Measurements from ENCODE around the gene PNRC1.
"Not testable (repeated sequence)": the region's sequence is repeated elsewhere in the genome, so short reads cannot be mapped to it uniquely, and the experiment has no call there.

The PNRC1 gene

DNA sequence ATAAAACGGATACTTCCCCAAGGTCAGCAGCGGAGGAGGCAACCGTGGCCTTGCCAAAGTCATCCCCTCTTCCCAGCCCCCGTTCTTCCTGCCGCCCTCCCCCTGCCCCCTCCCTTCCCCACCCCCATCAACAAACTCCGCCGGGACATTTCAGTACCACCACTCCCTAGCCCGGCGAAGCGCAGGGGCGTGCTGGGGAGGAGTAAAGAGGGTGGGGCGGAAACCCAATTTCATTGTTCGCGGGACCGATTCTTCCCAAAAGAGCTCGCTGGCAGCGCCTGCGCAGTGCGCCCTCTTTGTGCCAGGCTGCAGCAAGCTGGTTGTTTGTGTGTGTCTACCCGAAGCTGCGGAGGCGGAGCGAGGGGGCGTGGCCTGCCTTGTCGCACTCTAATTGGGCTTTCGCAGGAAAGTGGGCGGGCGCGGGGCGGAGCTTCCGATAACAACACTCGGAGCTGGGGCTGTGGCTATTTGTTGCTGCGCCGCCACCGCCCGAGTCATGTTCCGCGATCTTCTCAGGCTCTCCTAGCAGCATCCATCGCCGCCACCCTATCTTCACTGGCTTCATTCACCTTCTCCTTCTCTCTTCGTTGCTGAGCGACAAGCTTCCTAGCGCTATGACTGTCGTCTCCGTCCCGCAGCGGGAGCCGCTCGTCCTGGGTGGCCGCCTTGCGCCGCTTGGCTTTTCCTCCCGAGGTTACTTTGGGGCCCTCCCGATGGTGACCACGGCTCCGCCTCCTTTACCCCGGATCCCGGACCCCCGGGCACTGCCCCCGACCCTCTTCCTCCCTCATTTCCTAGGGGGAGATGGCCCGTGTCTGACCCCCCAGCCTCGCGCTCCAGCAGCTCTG is at the start of gene PNRC1:
Gene PNRC1, plus strand, starts transcription at position 471 of the 848 bp plus-strand sequence. Its CDS starts 144 bp downstream, at position 615.
- DNase-seq (ENCODE audit: low read depth) = peak; percentile 98

DNA sequence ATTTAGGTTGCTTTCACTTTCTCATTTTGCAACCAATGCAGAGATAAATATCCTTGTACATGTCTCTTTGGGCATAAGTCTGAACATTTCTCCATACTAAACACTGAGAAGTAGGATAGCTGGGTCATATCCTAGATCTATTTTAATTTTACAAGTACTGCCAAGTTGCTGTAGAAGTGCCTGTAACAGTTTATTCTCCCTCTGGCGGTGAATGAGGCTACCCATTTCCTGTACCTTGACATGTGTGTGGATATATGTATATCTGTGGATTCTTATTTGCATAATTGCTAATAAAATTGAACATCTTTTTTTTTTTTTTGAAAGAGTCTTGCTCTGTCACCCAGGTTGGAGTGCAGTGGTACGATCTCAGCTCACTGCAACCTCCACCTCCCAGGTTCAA is 48.0 kb upstream of the PNRC1 start:
- no peak for DNase-seq (ENCODE audit: low read depth)

DNA sequence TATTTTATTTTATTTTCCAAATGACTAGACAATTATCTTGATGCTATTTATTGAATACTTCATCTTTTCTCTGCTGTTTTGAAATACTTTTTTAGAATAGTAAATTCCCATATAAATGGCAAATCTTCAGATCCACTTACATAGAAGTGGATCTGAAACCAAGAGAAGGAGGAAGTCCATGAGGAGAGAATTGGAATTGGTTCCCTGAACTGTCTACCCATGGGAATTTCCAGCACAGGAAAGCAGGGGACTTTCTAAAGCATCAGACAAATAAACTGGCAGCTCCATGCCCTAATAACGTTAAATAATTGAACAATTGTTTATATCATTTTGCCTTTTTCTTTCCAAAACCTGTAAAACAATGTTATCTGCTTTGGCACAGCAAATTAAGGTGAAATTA is 47.1 kb upstream of the PNRC1 start:
- DNase-seq (ENCODE audit: low read depth) = no peak

GRCh38 chr6:89034116-89034515 is 46.4 kb upstream of the PNRC1 start:
- not testable (repeated sequence) for DNase-seq (ENCODE audit: low read depth)

- peak; percentile 81 for DNase-seq (ENCODE audit: low read depth)
These were observed 45.8 kb upstream of the PNRC1 start for GRCh38 chr6:89034586-89035251.

DNA sequence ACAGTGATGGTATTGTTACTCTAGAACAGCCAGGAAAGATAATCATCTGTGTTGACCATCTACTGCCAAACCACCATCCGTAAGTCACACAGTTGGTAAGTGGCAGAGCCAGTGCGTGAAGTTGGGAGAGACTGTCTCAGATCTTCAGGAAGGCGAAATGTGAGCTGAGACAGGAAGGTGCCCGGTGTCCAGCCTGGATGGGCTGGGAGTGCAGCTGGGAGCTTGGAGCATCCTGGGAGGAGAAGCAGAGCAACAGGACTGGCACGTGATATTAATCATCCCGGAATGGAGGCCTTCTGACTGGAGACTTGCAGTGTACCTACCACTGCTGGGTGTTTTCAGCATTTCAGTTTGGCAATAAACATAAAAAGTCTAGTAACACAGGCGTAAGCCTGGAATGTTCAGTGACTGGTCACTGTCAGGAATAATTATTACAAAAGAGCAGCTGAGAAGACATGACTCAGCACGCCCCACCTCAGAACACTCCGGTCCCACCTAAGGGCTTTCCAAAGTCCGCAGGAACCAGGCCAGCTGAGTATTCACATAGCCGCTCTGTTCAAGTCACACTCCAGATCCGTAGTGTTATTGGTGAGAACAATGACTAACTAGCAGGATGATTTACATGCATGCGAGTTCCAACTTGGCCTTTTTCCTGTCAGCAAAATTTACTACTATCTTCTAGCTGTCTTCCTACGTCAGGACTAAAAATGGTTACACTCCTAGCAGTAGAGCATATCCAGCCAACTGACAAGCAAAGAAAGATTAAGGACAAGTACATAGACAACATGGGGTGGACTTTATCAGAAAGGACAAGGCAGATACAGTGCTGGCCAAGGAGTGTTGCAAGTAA is 45.1 kb upstream of the PNRC1 start:
- DNase-seq (ENCODE audit: low read depth) = peak; percentile 94

DNA sequence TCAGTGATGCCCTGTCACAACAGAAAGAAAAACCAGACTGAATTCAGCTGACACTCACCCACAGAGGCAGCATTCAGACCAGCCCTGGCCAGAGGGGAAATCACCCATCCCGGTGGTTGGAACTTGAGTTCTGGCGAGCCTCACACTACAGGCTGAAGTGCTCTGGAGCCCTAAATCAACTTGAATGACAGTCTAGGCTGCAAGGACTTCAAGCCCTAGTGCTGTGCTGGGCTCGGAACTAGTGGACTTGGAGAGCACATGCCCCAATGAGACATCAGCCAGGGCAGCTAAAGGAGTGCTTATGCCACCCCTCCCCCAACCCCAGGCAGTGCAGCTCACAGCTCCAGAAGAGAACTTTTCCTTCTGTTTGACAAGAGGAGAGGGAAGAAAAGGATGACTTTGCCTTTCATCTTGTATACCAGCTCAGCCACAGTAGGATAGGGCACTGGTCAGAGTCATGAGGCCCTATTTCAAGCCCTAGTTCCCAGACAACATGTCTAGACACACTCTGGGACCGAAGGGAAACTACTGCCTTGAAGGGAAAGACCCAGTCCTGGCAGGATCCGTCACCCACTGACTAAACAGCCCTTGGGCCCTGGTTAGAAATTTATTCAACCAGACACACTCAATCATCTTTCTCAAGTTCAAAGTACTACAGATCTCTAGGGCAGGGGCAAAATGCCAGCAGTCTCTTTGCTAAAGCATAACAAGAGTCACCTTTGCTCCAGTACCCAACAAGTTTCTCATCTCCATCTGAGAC is 43.2 kb upstream of the PNRC1 start:
- no peak for DNase-seq (ENCODE audit: low read depth)

DNA sequence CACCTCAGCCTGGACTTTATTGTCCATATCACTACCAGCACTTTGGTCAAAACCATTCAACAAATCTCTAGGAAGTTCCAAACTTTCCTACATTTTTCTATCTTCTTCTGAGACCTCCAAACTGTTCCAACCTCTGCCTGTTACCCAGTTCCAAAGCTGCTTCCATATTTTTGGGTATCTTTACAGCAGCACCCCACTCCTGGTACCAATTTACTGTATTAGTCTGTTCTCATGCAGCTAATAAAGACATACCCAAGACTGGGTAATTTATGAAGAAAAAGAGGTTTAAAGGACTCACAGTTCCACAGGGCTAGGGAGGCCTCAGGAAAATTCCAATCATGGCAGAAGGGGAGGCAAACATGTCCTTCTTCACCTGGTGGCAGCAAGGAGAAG is 42.7 kb upstream of the PNRC1 start:
- DNase-seq (ENCODE audit: low read depth) = not testable (repeated sequence)

DNA sequence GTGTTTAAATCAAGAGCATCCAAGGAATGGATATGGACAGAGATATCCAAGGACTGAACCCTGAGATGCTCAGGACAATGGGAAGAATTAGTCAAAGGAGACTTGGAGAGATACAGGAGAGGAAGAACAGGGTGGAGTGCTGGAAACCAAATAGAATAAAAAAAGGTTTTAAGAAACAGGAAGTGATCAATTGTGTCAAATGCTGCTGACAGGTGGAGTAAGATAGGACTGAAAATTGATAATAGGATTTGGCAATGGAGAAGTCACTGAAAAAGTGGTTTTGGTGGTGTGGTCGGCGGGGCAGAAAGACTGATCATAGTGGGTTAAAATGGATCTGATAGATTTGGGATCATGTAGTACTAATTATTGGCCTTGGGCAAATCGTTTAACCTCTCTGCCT is 37.9 kb upstream of the PNRC1 start:
- no peak for DNase-seq (ENCODE audit: low read depth)

DNA sequence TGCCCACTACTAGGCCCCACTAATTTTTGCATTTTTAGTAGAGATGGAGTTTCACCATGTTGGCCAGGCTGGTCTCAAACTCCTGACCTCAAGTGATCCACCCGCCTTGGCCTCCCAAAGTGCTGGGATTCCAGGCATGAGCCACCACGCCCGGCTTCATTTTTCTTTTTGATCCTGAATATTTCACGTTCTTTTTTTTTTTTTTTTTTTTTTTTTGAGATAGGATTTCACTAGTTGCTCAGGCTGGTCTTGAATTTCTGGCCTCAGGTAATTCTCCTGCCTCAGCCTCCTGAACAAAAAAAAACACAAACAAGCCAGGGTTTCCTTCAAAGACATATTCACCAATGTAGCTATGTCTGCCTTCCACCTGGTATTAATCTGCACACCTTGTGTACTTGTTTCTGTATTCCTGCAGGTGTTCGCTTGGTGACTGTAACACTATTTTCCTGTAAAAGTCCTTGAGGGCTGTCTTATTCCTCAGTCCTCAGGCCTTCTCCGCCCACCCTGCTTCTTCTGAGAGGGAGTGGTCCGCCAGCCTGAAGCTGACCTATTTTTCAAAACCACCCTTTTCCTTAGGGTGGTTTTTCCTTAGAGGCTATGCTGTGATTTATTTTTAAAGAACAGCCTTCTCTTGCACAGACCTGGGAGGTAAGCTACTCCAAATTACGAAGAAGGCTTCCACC is 36.1 kb upstream of the PNRC1 start:
- DNase-seq (ENCODE audit: low read depth) = no peak

- DNase-seq (ENCODE audit: low read depth) = no peak
These were observed 35.6 kb upstream of the PNRC1 start for GRCh38 chr6:89045011-89045387.

DNA sequence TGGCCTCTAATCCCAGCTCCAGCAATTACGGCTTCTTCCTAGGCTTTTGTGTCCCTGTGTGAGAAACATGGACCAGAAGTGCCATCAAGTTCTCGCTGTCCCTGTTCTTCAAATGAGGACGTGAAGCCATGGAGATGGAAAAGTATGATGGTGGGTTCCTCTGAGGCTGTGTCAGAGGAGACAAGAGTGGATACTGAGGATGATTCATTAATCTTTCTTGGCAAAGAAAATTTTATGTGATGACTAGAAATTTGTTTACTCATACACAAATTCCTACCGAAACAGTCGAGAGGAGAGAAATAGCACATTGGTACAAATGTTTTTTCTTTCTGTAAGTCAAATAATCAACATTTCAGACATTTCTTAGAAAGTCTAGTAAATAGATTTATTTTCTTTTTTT is 35.0 kb upstream of the PNRC1 start:
- no peak for DNase-seq (ENCODE audit: low read depth)

DNA sequence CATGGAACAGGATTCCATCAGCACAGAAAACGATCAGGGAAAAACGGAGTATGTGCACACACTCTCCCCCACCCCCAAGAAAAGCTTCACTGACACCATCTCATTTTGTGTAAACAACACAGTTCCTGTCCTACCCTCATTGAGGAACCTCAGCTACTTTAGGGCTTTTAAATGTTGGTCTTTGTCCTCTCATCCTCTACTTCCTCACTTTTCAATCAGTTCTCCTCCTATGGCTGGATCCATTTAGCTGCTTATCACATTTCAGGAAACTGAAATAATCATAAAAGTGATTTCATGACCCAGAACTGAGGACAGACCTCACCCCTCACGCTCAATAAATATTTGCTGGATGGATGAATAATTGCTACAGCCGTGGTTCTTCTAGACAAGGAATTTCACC is 33.1 kb upstream of the PNRC1 start:
- no peak for DNase-seq (ENCODE audit: low read depth)

DNA sequence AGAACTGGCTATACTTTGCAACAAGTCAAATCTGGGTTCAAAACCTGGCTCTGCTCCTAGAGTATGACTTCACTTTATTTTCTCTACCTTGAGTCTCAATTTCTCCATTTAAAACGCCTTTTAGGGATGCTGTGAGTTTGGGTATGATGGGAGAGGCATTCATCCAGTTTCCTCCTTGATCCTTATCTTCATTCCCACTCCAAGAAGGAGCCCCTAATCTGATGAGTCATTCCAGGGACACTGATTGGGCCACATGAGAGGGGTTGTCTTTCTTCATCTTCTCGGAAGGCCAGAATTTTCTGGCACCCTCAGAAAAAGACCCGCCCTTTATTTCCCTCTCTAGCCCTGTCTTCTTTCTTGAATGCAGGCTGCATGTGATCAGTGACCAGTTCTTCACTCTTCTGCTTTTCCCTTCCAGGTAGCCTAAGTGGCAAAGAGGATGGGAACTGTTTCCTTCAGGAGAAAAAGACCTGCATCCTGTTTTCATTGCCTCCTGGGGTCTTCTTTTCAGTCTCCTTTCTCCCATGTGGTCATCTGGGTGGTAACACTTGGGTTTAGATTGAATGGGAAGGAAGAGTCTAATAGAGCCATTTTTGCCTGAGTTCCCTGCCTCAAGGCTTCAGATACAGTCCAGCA is 32.1 kb upstream of the PNRC1 start:
- no peak for DNase-seq (ENCODE audit: low read depth)

DNA sequence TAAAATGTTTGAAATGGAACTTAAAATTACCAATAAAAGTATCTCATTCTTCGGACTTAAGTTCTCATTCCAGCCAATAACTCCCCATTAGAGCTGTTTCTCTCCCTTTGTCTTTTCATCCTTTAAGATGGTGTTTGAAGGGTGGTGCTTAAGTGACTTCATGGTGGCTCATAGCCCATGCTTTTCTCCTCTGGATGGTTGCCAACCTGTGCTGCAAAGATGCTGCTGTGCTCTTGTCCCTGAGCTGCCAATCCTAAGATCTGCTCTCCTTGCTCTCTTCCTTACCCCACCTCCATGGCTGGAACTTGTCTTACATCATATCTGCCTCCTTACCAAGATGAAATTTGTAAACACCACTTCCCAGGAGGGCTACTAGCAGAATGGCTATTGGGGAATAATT is 31.6 kb upstream of the PNRC1 start:
- DNase-seq (ENCODE audit: low read depth) = no peak

DNA sequence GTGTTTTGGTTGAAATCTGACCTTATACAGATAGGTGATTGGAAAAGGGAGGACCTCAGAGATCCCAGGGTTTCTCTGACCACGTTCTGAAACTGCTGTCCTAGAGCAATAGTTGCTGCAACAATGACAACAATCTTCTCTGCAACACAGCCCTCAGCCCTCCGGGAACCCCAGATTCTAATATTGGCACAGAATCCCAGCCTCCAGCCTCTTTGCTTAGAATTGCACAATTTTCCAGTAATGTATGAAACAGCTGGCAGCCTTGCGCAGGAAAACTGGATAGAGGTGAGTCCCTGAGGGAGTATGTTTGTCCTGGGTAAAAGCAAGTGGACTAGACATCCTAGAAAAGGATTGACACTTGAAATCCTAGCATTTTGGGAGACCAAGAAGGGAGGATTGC is 30.4 kb upstream of the PNRC1 start:
- peak; percentile 71 for DNase-seq (ENCODE audit: low read depth)

DNA sequence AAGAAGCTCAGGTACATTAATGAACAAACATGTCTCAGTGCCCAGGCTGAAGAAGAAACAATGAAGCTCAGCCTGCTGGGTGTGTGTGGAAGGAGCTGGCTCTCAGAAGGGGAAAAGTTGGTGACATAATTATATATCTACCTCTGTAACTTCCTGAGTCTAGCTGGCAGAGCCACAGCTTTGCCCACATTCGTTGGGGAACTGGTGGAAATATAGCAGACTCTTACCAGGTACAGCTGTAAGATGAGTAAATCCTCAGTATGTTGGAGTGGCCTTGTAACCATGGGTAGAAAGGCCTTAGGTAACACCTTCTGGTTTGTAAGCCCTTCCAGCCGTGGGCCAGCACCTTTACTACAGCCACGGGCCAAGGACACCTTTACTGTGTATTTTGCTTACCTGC is 29.9 kb upstream of the PNRC1 start:
- no peak for DNase-seq (ENCODE audit: low read depth)

- no peak for DNase-seq (ENCODE audit: low read depth)
These were observed 28.9 kb upstream of the PNRC1 start for GRCh38 chr6:89051676-89052075.

GRCh38 chr6:89054208-89054607 is 26.3 kb upstream of the PNRC1 start:
- no peak for DNase-seq (ENCODE audit: low read depth)

DNA sequence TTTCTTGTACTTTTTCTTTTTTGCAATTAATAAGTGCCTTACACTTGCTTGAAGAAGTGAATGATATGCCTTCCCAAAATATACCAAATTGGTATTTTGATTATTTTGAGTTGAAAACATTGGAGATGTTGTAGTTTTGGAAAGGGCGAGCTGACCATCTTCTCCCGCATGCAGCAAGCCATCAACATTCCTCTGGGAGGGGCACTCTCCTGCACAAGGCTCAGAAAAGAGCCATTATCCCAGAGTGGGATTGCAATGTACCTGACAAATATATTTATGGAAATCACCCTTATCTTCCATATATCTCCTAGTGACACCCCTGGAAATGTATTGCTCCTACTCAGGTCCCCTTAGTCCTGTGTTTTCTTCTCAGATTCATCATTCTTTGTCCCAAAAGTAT is 22.8 kb upstream of the PNRC1 start:
- DNase-seq (ENCODE audit: low read depth) = no peak

- no peak for DNase-seq (ENCODE audit: low read depth)
These were observed 21.9 kb upstream of the PNRC1 start for GRCh38 chr6:89058627-89059026.

Data from stromal cell of bone marrow (primary cell).